Liver (tissue), 9 donors: ENCODE results near the gene FAM210B. TPM values are rescaled to one million over a fixed set of nuclear protein-coding genes. Genes with fewer than 3 reads are reported as not detected.

Experiments
- DNase-seq: peaks from one replicate; pipeline ENCODE4 v3.0.0-alpha.2; 2017; ENCODE audit warnings: low spot score
- H3K27ac ChIP-seq, 2 donors: one replicate each; pipeline ENCODE4 v1.7.0; 2013; ENCODE audit warnings: inconsistent platforms in 2 of 2, low read length in 2 of 2, control low read depth in 1 of 2, low read depth in 1 of 2, mild to moderate bottlenecking in 1 of 2
- H3K27me3 ChIP-seq, 4 donors: one replicate each; pipeline versions ENCODE4 v1.6.1 to v1.7.0; 2013; ENCODE audit warnings: low read length in 3 of 4, inconsistent platforms in 1 of 4, mild to moderate bottlenecking in 1 of 4, moderate library complexity in 1 of 4; ENCODE audit not compliant: control insufficient read depth in 4 of 4, insufficient read depth in 4 of 4
- H3K36me3 ChIP-seq, 4 donors: one replicate each; pipeline versions ENCODE4 v1.6.1 to v1.7.0; 2013; ENCODE audit warnings: low read length in 3 of 4, mild to moderate bottlenecking in 3 of 4, low read depth in 1 of 4, moderate library complexity in 1 of 4; ENCODE audit not compliant: control insufficient read depth in 4 of 4, insufficient read depth in 3 of 4
- H3K4me1 ChIP-seq, 4 donors: one replicate each; pipeline versions ENCODE4 v1.6.1 to v1.7.0; 2013; ENCODE audit warnings: low read length in 3 of 4, mild to moderate bottlenecking in 3 of 4, moderate library complexity in 1 of 4; ENCODE audit not compliant: control insufficient read depth in 4 of 4, insufficient read depth in 4 of 4
- H3K4me3 ChIP-seq, 3 donors: one replicate each; pipeline versions ENCODE4 v1.6.1 to v1.7.0; 2013; ENCODE audit warnings: low read length in 3 of 3, control low read depth in 1 of 3, low read depth in 1 of 3, mild to moderate bottlenecking in 1 of 3
- H3K9ac ChIP-seq, 2 donors: one replicate each; pipeline ENCODE4 v1.7.0; 2013; ENCODE audit warnings: low read length in 2 of 2, mild to moderate bottlenecking in 2 of 2, moderate library complexity in 2 of 2, control low read depth in 1 of 2, low read depth in 1 of 2
- H3K9me3 ChIP-seq, 4 donors: one replicate each; pipeline versions ENCODE4 v1.6.1 to v1.7.0; 2013; ENCODE audit warnings: low read length in 3 of 4; ENCODE audit not compliant: control insufficient read depth in 4 of 4
- EGR1 ChIP-seq, 2 donors: IDR thresholded peaks; 2 replicates each; pipeline ENCODE4 v1.6.1; 2016 to 2018; ENCODE audit warnings: antibody characterized with exemption in 2 of 2, low read depth in 2 of 2
- FOXA1 ChIP-seq: IDR thresholded peaks from 2 replicates; pipeline ENCODE4 v1.6.1; 2016; ENCODE audit warnings: antibody characterized with exemption
- GABPA ChIP-seq, 2 donors: IDR thresholded peaks in 1 of 2; conservative IDR thresholded peaks in 1 of 2; 2 replicates each; pipeline ENCODE4 v1.6.1; 2016; ENCODE audit warnings: antibody characterized with exemption in 2 of 2, mild to moderate bottlenecking in 1 of 2, moderate library complexity in 1 of 2
- HNF4G ChIP-seq: IDR thresholded peaks from 2 replicates; pipeline ENCODE4 v1.6.1; 2016; ENCODE audit warnings: antibody characterized with exemption
- JUND ChIP-seq, 2 donors: IDR thresholded peaks; 2 replicates each; pipeline ENCODE4 v1.6.1; 2016; ENCODE audit warnings: antibody characterized with exemption in 2 of 2
- NR2F2 ChIP-seq: IDR thresholded peaks from 2 replicates; pipeline ENCODE4 v1.6.1; 2016; ENCODE audit warnings: antibody characterized with exemption
- RXRA ChIP-seq, 2 donors: IDR thresholded peaks; 2 replicates each; pipeline ENCODE4 v1.6.1; 2017 to 2018; ENCODE audit warnings: antibody characterized with exemption in 2 of 2, mild to moderate bottlenecking in 1 of 2
- SP1 ChIP-seq: IDR thresholded peaks from 2 replicates; pipeline ENCODE4 v1.6.1; 2018; ENCODE audit warnings: antibody characterized with exemption, mild to moderate bottlenecking
- TAF1 ChIP-seq: conservative IDR thresholded peaks from 2 replicates; pipeline ENCODE4 v1.6.1; 2016; ENCODE audit warnings: antibody characterized with exemption, mild to moderate bottlenecking
- YY1 ChIP-seq: IDR thresholded peaks from 2 replicates; pipeline ENCODE4 v1.6.1; 2016; ENCODE audit warnings: antibody characterized with exemption, mild to moderate bottlenecking
- WGBS: extraction: QIAGEN DNeasy Blood & Tissue Kit; methylation state at CpG from one replicate; pipeline ENCODE4 v1.1.7; 2013; 5-methylcytosine and 5-hydroxymethylcytosine counted together
- polyA plus RNA-seq, 2 donors: library from polyadenylated mRNA; stranded (reverse) in 1 of 2; unstranded in 1 of 2; fragments of 200-250 nt in 1 of 2; fragments of >200 nt in 1 of 2; fragmentation: Nextera tagmentation in 1 of 2; extraction: Ambion mirVana in 1 of 2; gene quantifications; one replicate each; pipeline versions ENCODE4 v1.2.1 to v1.2.3, GENCODE V29; 2013 to 2015
- total RNA-seq, 2 donors: library from RNA; depleted of rRNA; stranded (reverse); fragments of >200 nt; gene quantifications; one replicate each; pipeline ENCODE4 v1.2.3, GENCODE V29; 2014
- TF ChIP-seq, protein P1 (sequence below): IDR thresholded peaks from 2 replicates; pipeline ENCODE4 v1.6.1; 2016; ENCODE audit warnings: antibody characterized with exemption
- TF ChIP-seq, protein P2 (sequence below): IDR thresholded peaks from 2 replicates; pipeline ENCODE4 v1.6.1; 2016; ENCODE audit warnings: antibody characterized with exemption
- TF ChIP-seq, protein P3 (sequence below): IDR thresholded peaks from 2 replicates; pipeline ENCODE4 v1.6.1; 2016; ENCODE audit warnings: antibody characterized with exemption
- TF ChIP-seq, protein P4 (sequence below): fragments of 150-350 bp; IDR thresholded peaks from 2 replicates; pipeline ENCODE4 v1.5.1; 2017; ENCODE audit warnings: improper control_type of control experiment, low read depth, low read length; ENCODE audit not compliant: missing input control
- TF ChIP-seq, protein P5 (sequence below): IDR thresholded peaks from 2 replicates; pipeline ENCODE4 v1.6.1; 2016; ENCODE audit warnings: antibody characterized with exemption, mild to moderate bottlenecking
- donor health status: healthy.
- donor health status: healthy.
- donor health status: healthy.
- donor health status: healthy.
- donor health status: healthy.

FAM210B gene
- total and polyA plus RNA-seq, 4 donors = 21.8 to 139 (median 30.7) TPM

DNA sequence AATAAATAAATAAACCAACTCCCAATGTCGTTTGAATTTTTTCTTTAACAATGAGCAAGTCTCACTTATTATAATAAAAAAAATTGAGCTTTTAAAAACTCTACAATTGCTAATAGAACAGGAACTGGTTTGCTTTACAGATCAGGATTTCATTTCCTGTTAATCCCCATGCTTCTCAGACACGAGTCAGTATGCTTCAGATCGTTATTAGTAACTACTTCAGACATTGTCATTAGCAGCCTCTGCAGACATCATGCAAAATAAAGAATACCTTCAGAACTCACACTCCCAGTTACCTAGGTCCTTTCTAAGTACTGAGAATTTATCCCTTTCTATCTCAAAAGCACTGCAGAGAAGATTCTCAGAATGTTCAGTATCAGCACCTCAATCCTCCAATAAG, 10.0 kb upstream of the FAM210B start:
- no peaks in the 10 kb centered on the region for H3K9me3 ChIP-seq
- no peak overlapping the region for H3K27ac ChIP-seq
- H3K9ac ChIP-seq = no peak overlapping the region
- H3K4me3 ChIP-seq = no peak overlapping the region
- H3K4me1 ChIP-seq = peaks cover 2 to 16% (median 11%) of the 10 kb centered on the region in 4 donors
- peaks cover 0 to 4% (median 2%) of the 10 kb centered on the region in 4 donors for H3K27me3 ChIP-seq
- no peak for DNase-seq
- WGBS = 16% methylated on average over 3 of the region's 3 CpGs
- TF ChIP-seq FOXA1 (no peak), GABPA (IDR thresholded peaks at IDR 0.05 in 1 of 2, conservative IDR thresholded peaks at IDR 0.05 in 1 of 2) (no peak), HNF4G (no peak), RXRA (IDR thresholded peaks at IDR 0.05) (no peak), YY1 (no peak), EGR1 (IDR thresholded peaks at IDR 0.05; ENCODE audit: low read depth in 2 of 2) (no peak), NR2F2 (no peak), TAF1 (no peak)
- TF ChIP-seq, protein P1, sequence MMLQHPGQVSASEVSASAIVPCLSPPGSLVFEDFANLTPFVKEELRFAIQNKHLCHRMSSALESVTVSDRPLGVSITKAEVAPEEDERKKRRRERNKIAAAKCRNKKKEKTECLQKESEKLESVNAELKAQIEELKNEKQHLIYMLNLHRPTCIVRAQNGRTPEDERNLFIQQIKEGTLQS = no peak
- TF ChIP-seq, protein P2, sequence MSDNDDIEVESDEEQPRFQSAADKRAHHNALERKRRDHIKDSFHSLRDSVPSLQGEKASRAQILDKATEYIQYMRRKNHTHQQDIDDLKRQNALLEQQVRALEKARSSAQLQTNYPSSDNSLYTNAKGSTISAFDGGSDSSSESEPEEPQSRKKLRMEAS = no peak
- TF ChIP-seq, protein P3, sequence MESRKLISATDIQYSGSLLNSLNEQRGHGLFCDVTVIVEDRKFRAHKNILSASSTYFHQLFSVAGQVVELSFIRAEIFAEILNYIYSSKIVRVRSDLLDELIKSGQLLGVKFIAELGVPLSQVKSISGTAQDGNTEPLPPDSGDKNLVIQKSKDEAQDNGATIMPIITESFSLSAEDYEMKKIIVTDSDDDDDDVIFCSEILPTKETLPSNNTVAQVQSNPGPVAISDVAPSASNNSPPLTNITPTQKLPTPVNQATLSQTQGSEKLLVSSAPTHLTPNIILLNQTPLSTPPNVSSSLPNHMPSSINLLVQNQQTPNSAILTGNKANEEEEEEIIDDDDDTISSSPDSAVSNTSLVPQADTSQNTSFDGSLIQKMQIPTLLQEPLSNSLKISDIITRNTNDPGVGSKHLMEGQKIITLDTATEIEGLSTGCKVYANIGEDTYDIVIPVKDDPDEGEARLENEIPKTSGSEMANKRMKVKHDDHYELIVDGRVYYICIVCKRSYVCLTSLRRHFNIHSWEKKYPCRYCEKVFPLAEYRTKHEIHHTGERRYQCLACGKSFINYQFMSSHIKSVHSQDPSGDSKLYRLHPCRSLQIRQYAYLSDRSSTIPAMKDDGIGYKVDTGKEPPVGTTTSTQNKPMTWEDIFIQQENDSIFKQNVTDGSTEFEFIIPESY = no peak
- TF ChIP-seq, protein P4, sequence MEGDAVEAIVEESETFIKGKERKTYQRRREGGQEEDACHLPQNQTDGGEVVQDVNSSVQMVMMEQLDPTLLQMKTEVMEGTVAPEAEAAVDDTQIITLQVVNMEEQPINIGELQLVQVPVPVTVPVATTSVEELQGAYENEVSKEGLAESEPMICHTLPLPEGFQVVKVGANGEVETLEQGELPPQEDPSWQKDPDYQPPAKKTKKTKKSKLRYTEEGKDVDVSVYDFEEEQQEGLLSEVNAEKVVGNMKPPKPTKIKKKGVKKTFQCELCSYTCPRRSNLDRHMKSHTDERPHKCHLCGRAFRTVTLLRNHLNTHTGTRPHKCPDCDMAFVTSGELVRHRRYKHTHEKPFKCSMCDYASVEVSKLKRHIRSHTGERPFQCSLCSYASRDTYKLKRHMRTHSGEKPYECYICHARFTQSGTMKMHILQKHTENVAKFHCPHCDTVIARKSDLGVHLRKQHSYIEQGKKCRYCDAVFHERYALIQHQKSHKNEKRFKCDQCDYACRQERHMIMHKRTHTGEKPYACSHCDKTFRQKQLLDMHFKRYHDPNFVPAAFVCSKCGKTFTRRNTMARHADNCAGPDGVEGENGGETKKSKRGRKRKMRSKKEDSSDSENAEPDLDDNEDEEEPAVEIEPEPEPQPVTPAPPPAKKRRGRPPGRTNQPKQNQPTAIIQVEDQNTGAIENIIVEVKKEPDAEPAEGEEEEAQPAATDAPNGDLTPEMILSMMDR = no peak
- TF ChIP-seq, protein P5, sequence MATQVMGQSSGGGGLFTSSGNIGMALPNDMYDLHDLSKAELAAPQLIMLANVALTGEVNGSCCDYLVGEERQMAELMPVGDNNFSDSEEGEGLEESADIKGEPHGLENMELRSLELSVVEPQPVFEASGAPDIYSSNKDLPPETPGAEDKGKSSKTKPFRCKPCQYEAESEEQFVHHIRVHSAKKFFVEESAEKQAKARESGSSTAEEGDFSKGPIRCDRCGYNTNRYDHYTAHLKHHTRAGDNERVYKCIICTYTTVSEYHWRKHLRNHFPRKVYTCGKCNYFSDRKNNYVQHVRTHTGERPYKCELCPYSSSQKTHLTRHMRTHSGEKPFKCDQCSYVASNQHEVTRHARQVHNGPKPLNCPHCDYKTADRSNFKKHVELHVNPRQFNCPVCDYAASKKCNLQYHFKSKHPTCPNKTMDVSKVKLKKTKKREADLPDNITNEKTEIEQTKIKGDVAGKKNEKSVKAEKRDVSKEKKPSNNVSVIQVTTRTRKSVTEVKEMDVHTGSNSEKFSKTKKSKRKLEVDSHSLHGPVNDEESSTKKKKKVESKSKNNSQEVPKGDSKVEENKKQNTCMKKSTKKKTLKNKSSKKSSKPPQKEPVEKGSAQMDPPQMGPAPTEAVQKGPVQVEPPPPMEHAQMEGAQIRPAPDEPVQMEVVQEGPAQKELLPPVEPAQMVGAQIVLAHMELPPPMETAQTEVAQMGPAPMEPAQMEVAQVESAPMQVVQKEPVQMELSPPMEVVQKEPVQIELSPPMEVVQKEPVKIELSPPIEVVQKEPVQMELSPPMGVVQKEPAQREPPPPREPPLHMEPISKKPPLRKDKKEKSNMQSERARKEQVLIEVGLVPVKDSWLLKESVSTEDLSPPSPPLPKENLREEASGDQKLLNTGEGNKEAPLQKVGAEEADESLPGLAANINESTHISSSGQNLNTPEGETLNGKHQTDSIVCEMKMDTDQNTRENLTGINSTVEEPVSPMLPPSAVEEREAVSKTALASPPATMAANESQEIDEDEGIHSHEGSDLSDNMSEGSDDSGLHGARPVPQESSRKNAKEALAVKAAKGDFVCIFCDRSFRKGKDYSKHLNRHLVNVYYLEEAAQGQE = no peak
- no peaks in the 10 kb centered on the region for H3K36me3 ChIP-seq

DNA sequence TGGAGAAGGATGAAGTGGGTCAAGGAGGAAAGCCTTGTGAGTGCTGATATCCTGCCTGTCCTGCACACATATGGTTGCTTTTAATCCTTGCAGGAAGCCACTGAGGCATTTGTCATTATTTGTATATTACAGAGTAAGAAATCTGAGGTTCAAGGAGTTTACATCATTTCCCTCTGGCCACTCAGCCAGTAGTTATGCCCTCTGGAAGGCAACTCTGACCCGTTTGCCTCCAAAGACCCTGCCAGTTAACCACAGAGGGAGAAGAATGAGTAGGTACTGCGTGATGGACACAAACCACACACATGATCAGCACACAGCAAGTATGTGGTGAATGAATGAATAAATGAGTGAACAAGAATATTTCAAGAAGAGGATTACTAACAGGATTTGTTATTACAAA, 7.9 kb upstream of the FAM210B start:
- Histone ChIP-seq H3K27ac (no peak overlapping the region), H3K9me3 (no peaks in the 10 kb centered on the region), H3K27me3 (no peaks in the 10 kb centered on the region), H3K36me3 (no peaks in the 10 kb centered on the region), H3K9ac (no peak overlapping the region), H3K4me3 (no peak overlapping the region), H3K4me1 (peaks cover 0 to 11% (median 6%) of the 10 kb centered on the region in 4 donors)
- DNase-seq = no peak
- 89% methylated on average over 2 of the region's 2 CpGs for WGBS
- TF ChIP-seq FOXA1 (no peak), TAF1 (no peak), SP1 (no peak), JUND (IDR thresholded peaks at IDR 0.05) (no peak), GABPA (IDR thresholded peaks at IDR 0.05 in 1 of 2, conservative IDR thresholded peaks at IDR 0.05 in 1 of 2) (no peak)
- TF ChIP-seq, protein P4 = no peak
- TF ChIP-seq, protein P2 = no peak
